DND-41 (cell line): ENCODE measurements around the gene ARMH3.

Source experiments
- EZH2 ChIP-seq: IDR thresholded peaks from 3 replicates; pipeline ENCODE4 v1.6.1; 2012; ENCODE audit warnings: borderline replicate concordance, low read depth, mild to moderate bottlenecking, moderate library complexity, low read length, inconsistent platforms; ENCODE audit not compliant: severe bottlenecking
- TF ChIP-seq, protein P1 (sequence below): IDR thresholded peaks from 2 replicates; pipeline ENCODE4 v1.5.1; 2012; ENCODE audit warnings: borderline replicate concordance, low read length, moderate library complexity, mild to moderate bottlenecking; ENCODE audit not compliant: poor library complexity, severe bottlenecking; ENCODE audit errors: extremely low read depth

DNA sequence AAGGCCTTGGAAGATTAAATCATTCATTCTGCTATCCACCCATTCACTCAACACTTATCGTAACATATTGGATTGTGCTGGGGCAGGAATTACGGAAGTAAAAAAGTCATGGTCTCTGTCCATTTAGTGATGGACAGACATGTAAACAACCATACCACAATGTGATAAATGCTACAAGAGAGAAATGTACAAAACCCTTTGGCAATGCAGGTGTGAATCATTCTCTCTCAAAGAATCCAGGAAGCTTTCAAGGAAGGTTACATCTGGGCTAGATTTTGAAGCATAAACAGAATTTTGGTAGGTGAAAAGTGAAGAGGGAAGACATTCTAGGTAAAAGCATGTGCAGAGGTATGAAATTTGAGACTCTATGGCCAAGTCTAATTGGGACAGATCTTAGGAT lies 150.7 kb downstream of the ARMH3 start:
- TF ChIP-seq, protein P1, sequence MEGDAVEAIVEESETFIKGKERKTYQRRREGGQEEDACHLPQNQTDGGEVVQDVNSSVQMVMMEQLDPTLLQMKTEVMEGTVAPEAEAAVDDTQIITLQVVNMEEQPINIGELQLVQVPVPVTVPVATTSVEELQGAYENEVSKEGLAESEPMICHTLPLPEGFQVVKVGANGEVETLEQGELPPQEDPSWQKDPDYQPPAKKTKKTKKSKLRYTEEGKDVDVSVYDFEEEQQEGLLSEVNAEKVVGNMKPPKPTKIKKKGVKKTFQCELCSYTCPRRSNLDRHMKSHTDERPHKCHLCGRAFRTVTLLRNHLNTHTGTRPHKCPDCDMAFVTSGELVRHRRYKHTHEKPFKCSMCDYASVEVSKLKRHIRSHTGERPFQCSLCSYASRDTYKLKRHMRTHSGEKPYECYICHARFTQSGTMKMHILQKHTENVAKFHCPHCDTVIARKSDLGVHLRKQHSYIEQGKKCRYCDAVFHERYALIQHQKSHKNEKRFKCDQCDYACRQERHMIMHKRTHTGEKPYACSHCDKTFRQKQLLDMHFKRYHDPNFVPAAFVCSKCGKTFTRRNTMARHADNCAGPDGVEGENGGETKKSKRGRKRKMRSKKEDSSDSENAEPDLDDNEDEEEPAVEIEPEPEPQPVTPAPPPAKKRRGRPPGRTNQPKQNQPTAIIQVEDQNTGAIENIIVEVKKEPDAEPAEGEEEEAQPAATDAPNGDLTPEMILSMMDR, result no peak
- TF ChIP-seq EZH2, result no peak
